ENCODE data around the gene SPTSSB.

- TF ChIP-seq, protein P1, sequence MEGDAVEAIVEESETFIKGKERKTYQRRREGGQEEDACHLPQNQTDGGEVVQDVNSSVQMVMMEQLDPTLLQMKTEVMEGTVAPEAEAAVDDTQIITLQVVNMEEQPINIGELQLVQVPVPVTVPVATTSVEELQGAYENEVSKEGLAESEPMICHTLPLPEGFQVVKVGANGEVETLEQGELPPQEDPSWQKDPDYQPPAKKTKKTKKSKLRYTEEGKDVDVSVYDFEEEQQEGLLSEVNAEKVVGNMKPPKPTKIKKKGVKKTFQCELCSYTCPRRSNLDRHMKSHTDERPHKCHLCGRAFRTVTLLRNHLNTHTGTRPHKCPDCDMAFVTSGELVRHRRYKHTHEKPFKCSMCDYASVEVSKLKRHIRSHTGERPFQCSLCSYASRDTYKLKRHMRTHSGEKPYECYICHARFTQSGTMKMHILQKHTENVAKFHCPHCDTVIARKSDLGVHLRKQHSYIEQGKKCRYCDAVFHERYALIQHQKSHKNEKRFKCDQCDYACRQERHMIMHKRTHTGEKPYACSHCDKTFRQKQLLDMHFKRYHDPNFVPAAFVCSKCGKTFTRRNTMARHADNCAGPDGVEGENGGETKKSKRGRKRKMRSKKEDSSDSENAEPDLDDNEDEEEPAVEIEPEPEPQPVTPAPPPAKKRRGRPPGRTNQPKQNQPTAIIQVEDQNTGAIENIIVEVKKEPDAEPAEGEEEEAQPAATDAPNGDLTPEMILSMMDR (conservative IDR thresholded peaks at IDR 0.05 in 1 of 2, IDR thresholded peaks at IDR 0.05 in 1 of 2; ENCODE audit: extremely low read depth in 1 of 2, insufficient read depth in 1 of 2, low read depth in 1 of 2, low read length in 2 of 2), result no peak
- no peak for TF ChIP-seq EZH2 (IDR thresholded peaks at IDR 0.05; ENCODE audit: borderline replicate concordance, low read length)
These were observed 22.0 kb upstream of the SPTSSB start for GRCh38 chr3:161393310-161393709.

Data from mammary epithelial cell (primary cell).